Neural cell (in vitro differentiated cells): ENCODE results near the gene CACNB2. TPM values are rescaled to one million over a fixed set of nuclear protein-coding genes. Genes with fewer than 3 reads are reported as not detected.

Source experiments
- H2AFZ ChIP-seq: fragments of 200-600, 300-800 bp; sonication (generic), shearing (Covaris generic); 2 replicates; pipeline ENCODE4 v1.6.0; 2014; ENCODE audit warnings: low read depth, mild to moderate bottlenecking, antibody characterized with exemption, low read length, moderate library complexity
- H3F3A ChIP-seq: fragments of 200-600 bp; shearing (Covaris generic); 2 replicates; pipeline ENCODE4 v1.6.1; 2016; ENCODE audit warnings: mild to moderate bottlenecking, moderate library complexity, mixed read lengths, antibody characterized with exemption, low read length; ENCODE audit not compliant: insufficient read depth, poor library complexity, severe bottlenecking
- H3K27ac ChIP-seq: fragments of 200-600, 300-800 bp; sonication (generic), shearing (Covaris generic); 2 replicates; pipeline ENCODE4 v1.5.1; 2014; ENCODE audit warnings: mild to moderate bottlenecking, low read length, moderate library complexity
- H3K27me3 ChIP-seq: fragments of 300-800, 200-600 bp; sonication (generic), shearing (Covaris generic); 2 replicates; pipeline ENCODE4 v1.6.0; 2014; ENCODE audit warnings: mild to moderate bottlenecking, low read depth, low read length, moderate library complexity; ENCODE audit not compliant: insufficient read depth
- H3K36me3 ChIP-seq: fragments of 300-800, 200-600 bp; sonication (generic), shearing (Covaris generic); 2 replicates; pipeline ENCODE4 v1.5.1; 2014; ENCODE audit warnings: mild to moderate bottlenecking, antibody characterized with exemption, low read length, moderate library complexity; ENCODE audit not compliant: insufficient read depth
- H3K4me2 ChIP-seq: fragments of 300-800, 200-600 bp; sonication (generic), shearing (Covaris generic); 2 replicates; pipeline ENCODE4 v1.6.0; 2014; ENCODE audit warnings: mild to moderate bottlenecking, low read length
- H3K4me3 ChIP-seq: fragments of 300-800, 200-600 bp; sonication (generic), shearing (Covaris generic); 2 replicates; pipeline ENCODE4 v1.5.1; 2014; ENCODE audit warnings: mild to moderate bottlenecking, low read length, moderate library complexity
- H3K79me2 ChIP-seq: fragments of 200-600 bp; shearing (Covaris generic); replicated peaks from 2 replicates; pipeline ENCODE4 v1.6.0; 2014; ENCODE audit warnings: mild to moderate bottlenecking, low read length, moderate library complexity; ENCODE audit not compliant: insufficient read depth
- H3K9ac ChIP-seq: fragments of 300-800, 200-600 bp; sonication (generic), shearing (Covaris generic); 2 replicates; pipeline ENCODE4 v1.6.1; 2016; ENCODE audit warnings: mild to moderate bottlenecking, low read length, mixed read lengths
- H3K9me2 ChIP-seq: fragments of 200-600 bp; shearing (Covaris generic); 2 replicates; pipeline ENCODE4 v1.6.1; 2016; ENCODE audit warnings: mild to moderate bottlenecking, low read length, mixed read lengths; ENCODE audit not compliant: insufficient read depth
- H3K9me3 ChIP-seq: fragments of 200-600, 300-800 bp; sonication (generic), shearing (Covaris generic); 2 replicates; pipeline ENCODE4 v1.6.1; 2016; ENCODE audit warnings: mild to moderate bottlenecking, mixed run types, low read length, moderate library complexity, mixed read lengths
- H4K20me1 ChIP-seq: fragments of 200-600 bp; shearing (Covaris generic); 2 replicates; pipeline ENCODE4 v1.6.1; 2016; ENCODE audit warnings: mild to moderate bottlenecking, mixed run types; ENCODE audit not compliant: insufficient read depth
- CTCF ChIP-seq: fragments of 450-650 bp; IDR thresholded peaks from 2 replicates; pipeline ENCODE4 v1.5.1; 2014; ENCODE audit warnings: antibody characterized with exemption, mild to moderate bottlenecking, moderate library complexity; ENCODE audit not compliant: poor library complexity, severe bottlenecking
- EP300 ChIP-seq: fragments of 450-650 bp; conservative IDR thresholded peaks from 2 replicates; pipeline ENCODE4 v1.6.1; 2014; ENCODE audit warnings: antibody characterized with exemption, mild to moderate bottlenecking, moderate library complexity; ENCODE audit not compliant: poor library complexity, severe bottlenecking
- EZH2 ChIP-seq: fragments of 200-600, 300-800 bp; shearing (Covaris generic), sonication (generic); IDR thresholded peaks from 2 replicates; pipeline ENCODE4 v1.6.1; 2014; ENCODE audit warnings: antibody characterized with exemption, low read length, borderline replicate concordance, mild to moderate bottlenecking; ENCODE audit not compliant: insufficient read depth, poor library complexity, severe bottlenecking
- MXI1 ChIP-seq: fragments of 450-650 bp; conservative IDR thresholded peaks from 2 replicates; pipeline ENCODE4 v1.6.1; 2014; ENCODE audit warnings: antibody characterized with exemption, mild to moderate bottlenecking; ENCODE audit not compliant: poor library complexity, severe bottlenecking
- POLR2AphosphoS5 ChIP-seq: IDR thresholded peaks from 2 replicates; pipeline ENCODE4 v1.6.1; 2012
- RAD21 ChIP-seq: fragments of 450-650 bp; conservative IDR thresholded peaks from 2 replicates; pipeline ENCODE4 v1.6.1; 2014; ENCODE audit warnings: antibody characterized with exemption, mild to moderate bottlenecking, moderate library complexity
- REST ChIP-seq: IDR thresholded peaks from 2 replicates; pipeline ENCODE4 v1.6.1; 2012; ENCODE audit warnings: borderline replicate concordance
- SMC3 ChIP-seq: fragments of 450-650 bp; conservative IDR thresholded peaks from 2 replicates; pipeline ENCODE4 v1.6.1; 2014; ENCODE audit warnings: antibody characterized with exemption, mild to moderate bottlenecking, moderate library complexity; ENCODE audit not compliant: poor library complexity
- TAF1 ChIP-seq: IDR thresholded peaks from 2 replicates; pipeline ENCODE4 v1.6.1; 2012; ENCODE audit warnings: low read depth
- polyA plus RNA-seq: library from polyadenylated mRNA; depleted of rRNA; stranded (reverse); fragments of >200 nt; gene quantifications from 2 replicates; pipeline ENCODE4 v1.2.3, GENCODE V29; 2014

CACNB2 gene
- polyA plus RNA-seq, 1 donor from 2014 or later: 14.3 TPM

DNA sequence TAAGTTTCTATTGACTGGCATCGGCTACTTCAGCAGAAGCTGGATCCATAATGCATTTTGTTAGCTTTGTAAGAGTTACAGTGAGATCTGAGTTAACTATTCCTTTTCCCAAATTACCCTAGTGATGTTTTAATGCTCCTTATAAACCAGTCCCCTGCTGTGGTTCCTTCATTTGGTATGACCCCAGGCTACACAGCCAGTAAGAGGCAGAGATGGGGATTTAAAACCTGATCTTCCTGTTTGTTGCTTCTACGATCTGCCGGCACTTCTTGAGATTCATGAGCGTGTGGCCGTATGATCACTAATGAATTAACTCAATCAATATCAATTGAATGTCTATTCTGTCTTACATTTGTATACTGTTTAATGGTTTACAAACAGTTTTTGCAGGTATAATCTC, 86.1 kb downstream of the CACNB2 start (continued):
- TF ChIP-seq SMC3 (no peak), EZH2 (no peak), POLR2AphosphoS5 (no peak), TAF1 (no peak), MXI1 (no peak)

DNA sequence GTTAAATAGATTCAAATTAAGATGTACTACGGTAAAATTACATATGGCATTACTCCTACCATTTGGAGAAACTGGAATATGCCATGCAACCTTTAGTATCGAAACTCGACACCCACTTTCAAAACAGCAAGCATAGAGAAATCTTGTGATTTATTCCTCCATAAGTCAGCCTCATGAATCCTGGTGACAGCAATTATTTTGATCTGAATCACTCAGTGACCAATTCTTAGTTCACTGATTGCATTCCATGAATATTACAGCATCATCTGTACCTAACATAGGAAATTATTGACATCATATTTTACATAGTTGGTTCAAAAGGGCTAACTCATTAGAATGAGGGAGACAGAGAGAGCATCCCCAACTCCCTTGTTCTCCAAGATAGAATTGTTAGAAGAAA, 89.6 kb downstream of the CACNB2 start:
- H3K27ac ChIP-seq: no peak overlapping the region
- no peaks in the 10 kb centered on the region for H3K9me2 ChIP-seq
- no peak overlapping the region for H3K9ac ChIP-seq
- TF ChIP-seq TAF1: no peak
- no peak for TF ChIP-seq RAD21
- TF ChIP-seq EP300: no peak
- no peak for TF ChIP-seq MXI1
- no peak for TF ChIP-seq REST
- no peak for TF ChIP-seq SMC3
- H3F3A ChIP-seq: no peaks in the 10 kb centered on the region
- H4K20me1 ChIP-seq: no peaks in the 10 kb centered on the region
- H2AFZ ChIP-seq: no peak overlapping the region
- no peak overlapping the region for H3K4me3 ChIP-seq
- H3K27me3 ChIP-seq: no peaks in the 10 kb centered on the region
- no peaks in the 10 kb centered on the region for H3K9me3 ChIP-seq
- H3K79me2 ChIP-seq: no peaks in the 10 kb centered on the region
- no peak overlapping the region for H3K4me2 ChIP-seq
- no peaks in the 10 kb centered on the region for H3K36me3 ChIP-seq

DNA sequence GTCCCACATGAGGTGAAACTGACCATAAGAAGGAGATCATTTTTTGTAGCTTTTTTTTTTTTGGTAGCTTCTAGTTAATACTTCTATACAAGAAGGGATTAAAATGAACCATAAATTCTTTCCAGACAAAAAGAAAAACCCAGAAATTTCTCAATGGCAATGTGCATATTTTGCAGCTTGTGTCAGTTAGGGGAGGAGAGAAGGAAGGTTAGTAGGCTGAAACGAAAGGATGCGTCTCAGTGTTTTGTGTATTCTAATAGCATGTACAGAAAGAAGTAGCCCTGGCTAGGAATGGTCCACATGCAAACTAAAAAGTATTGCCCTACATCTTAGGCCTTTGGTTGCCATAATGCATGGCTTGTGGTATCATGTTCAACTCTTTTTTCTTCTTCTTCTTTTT, 90.6 kb downstream of the CACNB2 start:
- H3K36me3 ChIP-seq: no peaks in the 10 kb centered on the region
- H3F3A ChIP-seq: no peaks in the 10 kb centered on the region
- H3K79me2 ChIP-seq: no peaks in the 10 kb centered on the region
- no peak overlapping the region for H3K9ac ChIP-seq
- H3K4me3 ChIP-seq: no peak overlapping the region
- TF ChIP-seq REST (no peak), TAF1 (no peak), MXI1 (no peak), POLR2AphosphoS5 (no peak), CTCF (no peak), EP300 (no peak)
- H3K27me3 ChIP-seq: no peaks in the 10 kb centered on the region
- H3K9me3 ChIP-seq: no peaks in the 10 kb centered on the region
- no peaks in the 10 kb centered on the region for H3K9me2 ChIP-seq
- no peak overlapping the region for H3K4me2 ChIP-seq
- no peaks in the 10 kb centered on the region for H4K20me1 ChIP-seq
- no peak overlapping the region for H2AFZ ChIP-seq
- H3K27ac ChIP-seq: no peak overlapping the region
